Coronary artery (tissue), 2 donors: Measurements from ENCODE around the gene TSPAN32.
"Not testable (repeated sequence)": the region's sequence is repeated elsewhere in the genome, so short reads cannot be mapped to it uniquely, and the experiment has no call there.

Experiments used
- DNase-seq: peaks from one replicate; pipeline ENCODE4 v3.0.0-alpha.2; 2017; ENCODE audit warnings: low spot score
- H3K27ac ChIP-seq, 2 donors: fragments of 200-600 bp; sonication (generic); one replicate each; pipeline ENCODE4 v1.5.1; 2016 to 2019
- H3K4me3 ChIP-seq: fragments of 200-600 bp; sonication (generic); 2 replicates; pipeline ENCODE4 v1.5.1; 2016; ENCODE audit warnings: mild to moderate bottlenecking, moderate library complexity
- CTCF ChIP-seq: fragments of 200-600 bp; sonication (generic); IDR thresholded peaks from one replicate; pipeline ENCODE4 v1.5.1; 2019; ENCODE audit warnings: antibody characterized with exemption

TSPAN32 gene

GRCh38 chr11:2348986-2349385 lies 47.2 kb downstream of the TSPAN32 start:
- Histone ChIP-seq H3K4me3 (no peak overlapping the region), H3K27ac (no peak overlapping the region)
- TF ChIP-seq CTCF, result no peak
- DNase-seq, result no peak

GRCh38 chr11:2351701-2352100 lies 49.9 kb downstream of the TSPAN32 start:
- Histone ChIP-seq H3K4me3 (no peak overlapping the region), H3K27ac (no peak overlapping the region)
- TF ChIP-seq CTCF, result no peak
- no peak for DNase-seq

DNA sequence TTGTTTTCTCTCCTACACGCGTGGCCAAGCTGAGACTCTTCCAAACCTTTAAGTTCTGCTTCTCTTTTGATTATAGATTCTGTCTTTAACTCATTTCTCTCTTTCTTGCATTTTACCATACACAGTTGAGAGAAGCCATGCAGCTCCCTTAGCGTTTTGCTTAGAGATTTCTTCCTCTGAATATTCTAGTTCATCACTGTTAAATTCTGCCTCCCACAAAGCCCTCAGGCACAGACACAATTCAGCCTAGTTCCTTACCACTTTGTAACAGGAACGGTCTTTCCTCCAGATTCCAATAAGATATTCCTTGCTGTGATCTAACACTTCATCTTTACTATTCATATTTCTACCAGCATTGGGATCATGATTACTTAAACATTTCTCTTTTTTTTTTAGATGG lies 50.6 kb downstream of the TSPAN32 start:
- no peak for DNase-seq
- no peak for TF ChIP-seq CTCF
- Histone ChIP-seq H3K27ac (no peak overlapping the region), H3K4me3 (no peak overlapping the region)

- no peak for DNase-seq
- no peak overlapping the region for H3K27ac ChIP-seq
- TF ChIP-seq CTCF, result no peak
- H3K4me3 ChIP-seq, result no peak overlapping the region
These were observed 53.3 kb downstream of the TSPAN32 start for GRCh38 chr11:2355000-2355644.

- DNase-seq, result no peak
- no peak for TF ChIP-seq CTCF
These were observed 55.4 kb downstream of the TSPAN32 start for GRCh38 chr11:2357246-2357645.

DNA sequence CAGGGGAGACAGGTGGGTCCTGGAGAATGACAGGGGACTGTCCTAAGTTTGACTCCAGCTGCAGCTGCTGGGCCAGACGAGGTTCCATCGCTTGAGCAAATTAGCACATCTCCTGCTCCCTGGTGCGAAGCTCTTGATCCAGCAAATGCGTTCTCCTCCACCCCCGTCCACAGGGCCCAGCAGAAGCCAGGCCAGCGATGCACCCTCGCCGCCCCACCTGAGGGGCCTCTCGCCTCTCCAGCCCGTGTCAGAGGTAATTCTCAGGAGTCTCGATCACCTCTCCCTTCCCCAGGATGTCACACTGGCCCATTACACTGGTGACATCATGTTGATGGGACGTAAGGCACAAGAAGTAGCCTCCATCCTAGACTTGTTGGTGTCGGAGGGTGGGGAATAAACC lies 55.8 kb downstream of the TSPAN32 start:
- not testable (repeated sequence) for H3K27ac ChIP-seq, H3K4me3 ChIP-seq, DNase-seq

More at GRCh38 chr11:2357246-2357645, 55.4 kb downstream of the TSPAN32 start:
- no peak overlapping the region for H3K4me3 ChIP-seq
- H3K27ac ChIP-seq, result no peak overlapping the region

DNA sequence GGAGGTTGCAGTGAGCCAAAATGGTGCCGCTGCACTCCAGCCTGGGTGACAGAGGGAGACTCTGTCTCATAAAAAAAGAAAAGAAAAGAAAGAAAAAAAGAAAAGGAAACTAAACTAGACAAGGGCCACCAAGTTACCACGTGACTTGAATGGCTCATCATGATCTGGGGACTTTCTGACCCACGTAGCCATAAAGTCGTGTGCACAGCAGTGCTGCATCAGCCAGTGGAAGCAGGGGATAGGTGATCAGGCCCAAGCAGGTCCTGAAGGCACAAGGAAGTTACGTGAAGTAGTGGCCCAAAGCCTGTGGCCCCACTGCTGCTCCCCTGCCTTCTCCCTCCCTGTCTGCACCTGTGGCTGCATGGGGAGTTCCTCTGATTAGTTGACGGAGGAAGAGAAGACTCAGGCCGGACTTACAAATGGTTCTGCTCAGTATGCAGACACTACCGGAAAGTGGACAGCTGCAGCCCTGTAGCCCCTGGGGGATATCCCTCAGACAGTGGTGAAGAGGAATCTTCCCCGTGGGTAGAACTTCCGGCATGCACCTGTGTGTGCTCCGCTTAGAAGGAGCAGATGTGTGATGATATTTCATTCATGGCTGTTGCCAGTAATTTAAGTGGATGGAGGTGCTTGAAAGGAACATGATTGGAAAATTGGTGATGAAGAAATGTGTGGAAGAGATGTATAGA lies 57.1 kb downstream of the TSPAN32 start:
- Histone ChIP-seq H3K4me3 (no peak overlapping the region), H3K27ac (no peak overlapping the region)
- DNase-seq, result no peak
- TF ChIP-seq CTCF, result no peak
